ENCODE results near the gene FOCAD. TPM values are rescaled to one million over a fixed set of nuclear protein-coding genes. Genes with fewer than 3 reads are reported as not detected.
A peak's percentile ranks its signal among the peaks of the same experiment; 100 is the strongest.

Gene FOCAD
- total RNA-seq, result 10 to 100 TPM; 13.9 to 31.2 (median 22.0) TPM

GRCh38 chr9:20684035-20684874, at the start of gene FOCAD:
TSS of gene FOCAD (plus strand) at chr9:20684259. CDS start at chr9:20715354, 31,095 bp downstream.
- peak within 1 kb of the TSS; percentile 75 for H3K4me3 ChIP-seq (ENCODE audit: low read depth, poor library complexity, severe bottlenecking)
- TF ChIP-seq POLR2A (IDR thresholded peaks at IDR 0.05) (no peak), CTCF (IDR thresholded peaks at IDR 0.05) (no peak)
- 0 to 2% methylated on average over 46 to 48 of the region's 78 CpGs for WGBS, 2 donors
- intact Hi-C loops (cut with DNase I; ENCODE audit: low total_unique reads), result loop anchor here (5.0 kb wide), 1 partner anchor 62 kb away; the partner anchor contains the start of gene MLLT3
- DNase-seq (ENCODE audit: low spot score in 2 of 2), result peak; percentile 93 to 99

GRCh38 chr9:20634895-20635294, 49.2 kb upstream of the FOCAD start:
- intact Hi-C loops (cut with DNase I; ENCODE audit: low total_unique reads), result no loop called here
- DNase-seq (ENCODE audit: low spot score in 2 of 2), result no peak
- TF ChIP-seq POLR2A (IDR thresholded peaks at IDR 0.05) (no peak), CTCF (IDR thresholded peaks at IDR 0.05) (no peak)
- 83 to 86% methylated on average over 4 of the region's 4 CpGs for WGBS, 2 donors
- no peak overlapping the region for H3K4me3 ChIP-seq (ENCODE audit: low read depth, poor library complexity, severe bottlenecking)

GRCh38 chr9:20636888-20637440, 47.1 kb upstream of the FOCAD start:
- intact Hi-C loops (cut with DNase I; ENCODE audit: low total_unique reads), result no loop called here
- no peak for DNase-seq (ENCODE audit: low spot score in 2 of 2)
- no peak for TF ChIP-seq POLR2A (IDR thresholded peaks at IDR 0.05)
- 79 to 81% methylated on average over 3 of the region's 3 CpGs for WGBS, 2 donors
- H3K4me3 ChIP-seq (ENCODE audit: low read depth, poor library complexity, severe bottlenecking), result no peak overlapping the region

GRCh38 chr9:20640331-20641187, 43.5 kb upstream of the FOCAD start:
- peak; percentile 21 to 86 for DNase-seq (ENCODE audit: low spot score in 2 of 2)
- WGBS, 2 donors, result 62 to 67% methylated on average over 7 of the region's 7 CpGs
- no peak overlapping the region for H3K4me3 ChIP-seq (ENCODE audit: low read depth, poor library complexity, severe bottlenecking)
- intact Hi-C loops (cut with DNase I; ENCODE audit: low total_unique reads), result no loop called here
- TF ChIP-seq POLR2A (IDR thresholded peaks at IDR 0.05), result no peak
- TF ChIP-seq CTCF (IDR thresholded peaks at IDR 0.05), result no peak

GRCh38 chr9:20642045-20642444, 42.0 kb upstream of the FOCAD start:
- no peak for DNase-seq (ENCODE audit: low spot score in 2 of 2)
- H3K4me3 ChIP-seq (ENCODE audit: low read depth, poor library complexity, severe bottlenecking), result no peak overlapping the region
- TF ChIP-seq CTCF (IDR thresholded peaks at IDR 0.05), result no peak
- no peak for TF ChIP-seq POLR2A (IDR thresholded peaks at IDR 0.05)
- 70 to 74% methylated on average over 1 of the region's 1 CpG for WGBS, 2 donors
- intact Hi-C loops (cut with DNase I; ENCODE audit: low total_unique reads), result no loop called here

- no peak for DNase-seq (ENCODE audit: low spot score in 2 of 2)
- intact Hi-C loops (cut with DNase I; ENCODE audit: low total_unique reads), result no loop called here
- 56 to 77% methylated on average over 3 of the region's 3 CpGs for WGBS, 2 donors
- TF ChIP-seq POLR2A (IDR thresholded peaks at IDR 0.05) (no peak), CTCF (IDR thresholded peaks at IDR 0.05) (no peak)
- H3K4me3 ChIP-seq (ENCODE audit: low read depth, poor library complexity, severe bottlenecking), result no peak overlapping the region
These were observed 40.4 kb upstream of the FOCAD start for GRCh38 chr9:20643660-20644059.
